ENCODE measurements around the gene BCAT1.

DNA sequence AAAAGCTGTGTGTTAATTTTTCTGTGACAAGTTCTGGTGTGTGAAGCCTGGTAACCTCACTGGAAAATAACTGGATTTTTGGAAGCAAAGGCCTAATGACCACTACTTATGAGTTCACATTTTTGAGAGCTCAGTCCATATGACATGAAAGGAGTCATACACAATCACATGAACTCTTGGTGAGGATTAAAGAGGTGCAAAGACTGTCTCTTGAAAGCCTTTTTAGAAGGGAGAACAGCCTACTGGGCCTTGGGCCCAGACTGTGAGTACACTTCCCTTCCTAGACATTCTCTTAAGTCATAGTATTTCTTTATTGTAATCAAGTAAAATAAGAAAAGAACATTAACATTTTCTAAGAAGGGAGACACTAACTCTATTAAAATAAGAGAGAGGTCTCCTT, 176.1 kb downstream of the BCAT1 start:
- TF ChIP-seq CTCF (IDR thresholded peaks at IDR 0.05; ENCODE audit: extremely low read depth in 1 of 2, insufficient read depth in 1 of 2, low read depth in 1 of 2, low read length in 2 of 2) (no peak), POLR2A (IDR thresholded peaks at IDR 0.05; ENCODE audit: low read depth, low read length) (no peak), EZH2 (IDR thresholded peaks at IDR 0.05; ENCODE audit: borderline replicate concordance, low read depth, low read length, severe bottlenecking) (no peak), POLR2AphosphoS5 (IDR thresholded peaks at IDR 0.05; ENCODE audit: insufficient read depth, low read depth, low read length) (no peak), GATA2 (IDR thresholded peaks at IDR 0.05; ENCODE audit: insufficient read depth, insufficient read length, low read depth, low read length) (no peak), JUN (IDR thresholded peaks at IDR 0.05; ENCODE audit: borderline replicate concordance, insufficient read depth, insufficient read length, low read depth) (no peak)
- TF ChIP-seq, protein P1, sequence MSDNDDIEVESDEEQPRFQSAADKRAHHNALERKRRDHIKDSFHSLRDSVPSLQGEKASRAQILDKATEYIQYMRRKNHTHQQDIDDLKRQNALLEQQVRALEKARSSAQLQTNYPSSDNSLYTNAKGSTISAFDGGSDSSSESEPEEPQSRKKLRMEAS (IDR thresholded peaks at IDR 0.05; ENCODE audit: insufficient read depth, insufficient read length), result no peak
